Sigmoid colon (tissue), 7 donors: ENCODE results near the gene ZNF215. TPM values are rescaled to one million over a fixed set of nuclear protein-coding genes. Genes with fewer than 3 reads are reported as not detected.
"Not testable (repeated sequence)": the region's sequence is repeated elsewhere in the genome, so short reads cannot be mapped to it uniquely, and the experiment has no call there.

Experiments used
- DNase-seq: peaks from one replicate; pipeline ENCODE4 v3.0.0-alpha.2; 2019
- H3K27ac ChIP-seq, 4 donors: fragments of 200-600 bp; sonication (generic); one replicate each; pipeline ENCODE4 v1.5.1; 2016 to 2019; ENCODE audit warnings: mild to moderate bottlenecking in 1 of 4
- H3K27me3 ChIP-seq, 3 donors: fragments of 200-600 bp; sonication (generic); one replicate each; pipeline ENCODE4 v1.5.1; 2019; ENCODE audit warnings: mild to moderate bottlenecking in 1 of 3
- H3K36me3 ChIP-seq, 4 donors: fragments of 200-600 bp; sonication (generic); one replicate each; pipeline ENCODE4 v1.5.1; 2016 to 2019
- H3K4me1 ChIP-seq, 4 donors: fragments of 200-600 bp; sonication (generic); one replicate each; pipeline ENCODE4 v1.5.1; 2017 to 2019
- H3K4me3 ChIP-seq, 4 donors: fragments of 200-600 bp; sonication (generic); one replicate each; pipeline ENCODE4 v1.5.1; 2017 to 2019; ENCODE audit warnings: mild to moderate bottlenecking in 2 of 4, moderate library complexity in 1 of 4
- H3K9me3 ChIP-seq, 4 donors: fragments of 200-600 bp in 3 of 4; sonication (generic) in 3 of 4; one replicate each; pipeline versions ENCODE4 v1.5.1 to v1.6.1; 2013 to 2019
- CTCF ChIP-seq, 4 experiments: fragments of 450-650 bp in 3 of 4; fragments of 200-600 bp in 1 of 4; IDR thresholded peaks; one replicate each; pipeline ENCODE4 v1.5.1; 2016 to 2019; ENCODE audit warnings: antibody characterized with exemption in 4 of 4, mild to moderate bottlenecking in 3 of 4, moderate library complexity in 2 of 4
- EP300 ChIP-seq, 4 donors: sonication (generic); formaldehyde crosslinking; IDR thresholded peaks; one replicate each; pipeline ENCODE4 v1.6.1; 2017; ENCODE audit warnings: antibody characterized with exemption in 4 of 4
- POLR2A ChIP-seq, 2 donors: fragments of 450-650 bp; IDR thresholded peaks; one replicate each; pipeline ENCODE4 v1.6.1; 2016; ENCODE audit warnings: antibody characterized with exemption in 2 of 2, mild to moderate bottlenecking in 2 of 2, moderate library complexity in 2 of 2
- POLR2AphosphoS5 ChIP-seq, 4 donors: sonication (generic); formaldehyde crosslinking; IDR thresholded peaks; one replicate each; pipeline ENCODE4 v1.6.1; 2017; ENCODE audit warnings: antibody characterized with exemption in 4 of 4
- WGBS, 2 donors: extraction: QIAGEN DNeasy Blood & Tissue Kit; methylation state at CpG; one replicate each; pipeline ENCODE4 v1.1.7; 2013; 5-methylcytosine and 5-hydroxymethylcytosine counted together
- intact Hi-C: fragments of 100-400 bp; cut with DNase I; formaldehyde crosslinking; loops from one replicate; pipeline ENCODE4 v1.15.1; 2023
- polyA plus RNA-seq, 3 donors: library from polyadenylated mRNA; stranded (reverse); fragments of 200-250 nt; gene quantifications; one replicate each; pipeline ENCODE4 v1.2.3, GENCODE V29; 2013
- total RNA-seq, 4 donors: library from RNA; depleted of rRNA; stranded (reverse); fragments of >200 nt; gene quantifications; one replicate each; pipeline ENCODE4 v1.1.0, GENCODE V29; 2016
- donor health status: healthy with polysubstance abuse.
- donor health status: Bipolar disorder and iron deficiency.
- donor health status: healthy.

ZNF215 gene
- total and polyA plus RNA-seq, 7 donors = 0.41 to 3.0 (median 1.1) TPM

DNA sequence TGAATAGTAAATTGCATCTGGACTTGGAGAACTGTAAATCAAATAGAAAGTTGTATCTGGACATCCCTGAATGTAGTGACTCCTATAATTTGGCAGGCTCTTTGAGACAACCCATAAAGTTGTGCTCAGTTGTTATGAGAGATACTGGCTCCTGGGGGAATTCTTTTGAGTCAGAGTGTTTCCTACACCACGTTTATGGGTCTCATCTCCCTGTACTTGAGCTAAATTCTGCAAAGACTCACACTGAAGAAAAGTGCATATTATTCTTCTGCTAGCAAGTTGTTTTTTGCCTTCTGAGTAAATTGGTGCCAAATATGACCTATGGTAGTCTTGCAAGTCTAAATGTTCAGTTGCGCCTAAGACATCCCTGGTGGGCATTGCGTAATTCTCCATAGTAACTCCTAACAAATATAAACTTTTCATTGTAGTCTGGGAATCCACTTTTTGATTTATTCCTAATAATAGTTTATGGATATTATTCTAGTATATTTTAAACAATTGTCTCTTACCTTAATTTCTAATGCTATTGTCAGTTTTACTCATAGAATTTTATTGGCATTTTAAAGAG, 5.0 kb downstream of the ZNF215 start:
- WGBS, 2 donors = 84 to 86% methylated on average over 3 of the region's 3 CpGs
- Histone ChIP-seq H3K27me3 (no peaks in the 10 kb centered on the region), H3K9me3 (no peaks in the 10 kb centered on the region), H3K4me1 (peaks cover 0 to 15% (median 10%) of the 10 kb centered on the region in 4 donors), H3K27ac (no peak overlapping the region), H3K36me3 (no peaks in the 10 kb centered on the region), H3K4me3 (no peak overlapping the region)
- no peak for DNase-seq
- intact Hi-C loops = no loop called here
- TF ChIP-seq EP300 (IDR thresholded peaks at IDR 0.05) (no peak), POLR2A (IDR thresholded peaks at IDR 0.05) (no peak), CTCF (IDR thresholded peaks at IDR 0.05) (no peak), POLR2AphosphoS5 (IDR thresholded peaks at IDR 0.05) (no peak)

- TF ChIP-seq POLR2AphosphoS5 (IDR thresholded peaks at IDR 0.05) (no peak), EP300 (IDR thresholded peaks at IDR 0.05) (no peak), CTCF (IDR thresholded peaks at IDR 0.05) (no peak), POLR2A (IDR thresholded peaks at IDR 0.05) (no peak)
- intact Hi-C loops = no loop called here
- no peaks in the 10 kb centered on the region for H3K9me3 ChIP-seq
- H3K27ac ChIP-seq = no peak overlapping the region
- DNase-seq = no peak
- no peak overlapping the region for H3K4me3 ChIP-seq
- H3K4me1 ChIP-seq = peaks cover 0 to 8% (median 5%) of the 10 kb centered on the region in 4 donors
- WGBS, 2 donors = 79 to 90% methylated on average over 7 of the region's 7 CpGs
- H3K36me3 ChIP-seq = no peaks in the 10 kb centered on the region
- H3K27me3 ChIP-seq = no peaks in the 10 kb centered on the region
These were observed 5.9 kb downstream of the ZNF215 start for GRCh38 chr11:6932145-6932544.

GRCh38 chr11:6941970-6942369, 15.7 kb downstream of the ZNF215 start:
- DNase-seq = no peak
- Histone ChIP-seq H3K27me3 (no peaks in the 10 kb centered on the region), H3K4me3 (no peak overlapping the region), H3K27ac (no peak overlapping the region), H3K4me1 (no peaks in the 10 kb centered on the region), H3K36me3 (no peaks in the 10 kb centered on the region), H3K9me3 (no peaks in the 10 kb centered on the region)
- intact Hi-C loops = no loop called here
- TF ChIP-seq POLR2A (IDR thresholded peaks at IDR 0.05) (no peak), POLR2AphosphoS5 (IDR thresholded peaks at IDR 0.05) (no peak), EP300 (IDR thresholded peaks at IDR 0.05) (no peak), CTCF (IDR thresholded peaks at IDR 0.05) (no peak)

DNA sequence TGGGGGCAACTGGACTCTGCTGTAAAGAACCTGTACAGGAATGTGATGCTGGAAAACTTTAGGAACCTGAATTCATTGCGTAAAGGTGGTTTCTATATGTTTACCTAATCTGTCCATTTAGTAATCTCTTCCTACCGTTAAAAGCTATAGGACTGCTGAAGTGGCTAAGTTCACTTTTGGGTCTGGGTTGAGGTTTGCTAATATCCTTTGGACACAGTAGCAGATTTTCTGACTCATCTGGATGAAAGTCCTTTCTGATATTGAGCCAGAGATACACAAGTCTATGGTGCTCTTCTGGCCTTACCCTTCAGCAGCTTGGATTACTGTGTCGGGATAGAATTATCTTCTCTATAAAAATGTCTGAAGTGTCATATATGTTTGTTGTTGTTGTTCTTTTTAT, 16.9 kb downstream of the ZNF215 start:
- no peaks in the 10 kb centered on the region for H3K27me3 ChIP-seq
- no peak overlapping the region for H3K27ac ChIP-seq
- no peaks in the 10 kb centered on the region for H3K9me3 ChIP-seq
- no peak overlapping the region for H3K4me3 ChIP-seq
- H3K4me1 ChIP-seq = no peaks in the 10 kb centered on the region
- no peak for DNase-seq
- H3K36me3 ChIP-seq = no peaks in the 10 kb centered on the region
- intact Hi-C loops = no loop called here
- WGBS, 2 donors = 89 to 95% methylated on average over 3 of the region's 3 CpGs
- TF ChIP-seq EP300 (IDR thresholded peaks at IDR 0.05) = no peak
- TF ChIP-seq CTCF (IDR thresholded peaks at IDR 0.05) = no peak
- no peak for TF ChIP-seq POLR2A (IDR thresholded peaks at IDR 0.05)
- no peak for TF ChIP-seq POLR2AphosphoS5 (IDR thresholded peaks at IDR 0.05)

DNA sequence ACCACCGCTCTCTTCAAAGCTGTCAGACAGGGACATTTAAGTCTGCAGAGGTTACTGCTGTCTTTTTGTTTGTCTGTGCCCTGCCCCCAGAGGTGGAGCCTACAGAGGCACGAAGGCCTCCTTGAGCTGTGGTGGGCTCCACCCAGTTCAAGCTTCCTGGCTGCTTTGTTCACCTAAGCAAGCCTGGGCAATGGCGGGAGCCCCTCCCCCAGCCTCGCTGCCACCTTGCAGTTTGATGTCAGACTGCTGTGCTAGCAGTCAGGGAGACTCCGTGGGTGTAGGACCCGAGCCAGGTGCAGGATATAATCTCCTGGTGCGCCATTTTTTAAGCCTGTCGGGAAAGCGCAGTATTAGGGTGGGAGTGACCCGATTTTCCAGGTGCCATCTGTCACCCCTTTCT, 28.0 kb downstream of the ZNF215 start:
- intact Hi-C loops = not testable (repeated sequence)

More for the DNA sequence above, 28.0 kb downstream of the ZNF215 start:
- H3K4me1 ChIP-seq, DNase-seq, H3K27ac ChIP-seq, H3K4me3 ChIP-seq, H3K9me3 ChIP-seq, H3K27me3 ChIP-seq, H3K36me3 ChIP-seq: not testable (repeated sequence)
- 92 to 93% methylated on average over 10 of the region's 10 CpGs for WGBS, 2 donors
